Sigmoid colon (tissue), 7 donors: ENCODE results near the gene ACAN. TPM values are rescaled to one million over a fixed set of nuclear protein-coding genes. Genes with fewer than 3 reads are reported as not detected.

ENCODE experiments used
- DNase-seq: peaks from one replicate; pipeline ENCODE4 v3.0.0-alpha.2; 2019
- H3K27ac ChIP-seq, 4 donors: fragments of 200-600 bp; sonication (generic); one replicate each; pipeline ENCODE4 v1.5.1; 2016 to 2019; ENCODE audit warnings: mild to moderate bottlenecking in 1 of 4
- H3K27me3 ChIP-seq, 3 donors: fragments of 200-600 bp; sonication (generic); one replicate each; pipeline ENCODE4 v1.5.1; 2019; ENCODE audit warnings: mild to moderate bottlenecking in 1 of 3
- H3K36me3 ChIP-seq, 4 donors: fragments of 200-600 bp; sonication (generic); one replicate each; pipeline ENCODE4 v1.5.1; 2016 to 2019
- H3K4me1 ChIP-seq, 4 donors: fragments of 200-600 bp; sonication (generic); one replicate each; pipeline ENCODE4 v1.5.1; 2017 to 2019
- H3K4me3 ChIP-seq, 4 donors: fragments of 200-600 bp; sonication (generic); one replicate each; pipeline ENCODE4 v1.5.1; 2017 to 2019; ENCODE audit warnings: mild to moderate bottlenecking in 2 of 4, moderate library complexity in 1 of 4
- H3K9me3 ChIP-seq, 4 donors: fragments of 200-600 bp in 3 of 4; sonication (generic) in 3 of 4; one replicate each; pipeline versions ENCODE4 v1.5.1 to v1.6.1; 2013 to 2019
- CTCF ChIP-seq, 4 experiments: fragments of 450-650 bp in 3 of 4; fragments of 200-600 bp in 1 of 4; IDR thresholded peaks; one replicate each; pipeline ENCODE4 v1.5.1; 2016 to 2019; ENCODE audit warnings: antibody characterized with exemption in 4 of 4, mild to moderate bottlenecking in 3 of 4, moderate library complexity in 2 of 4
- EP300 ChIP-seq, 4 donors: sonication (generic); formaldehyde crosslinking; IDR thresholded peaks; one replicate each; pipeline ENCODE4 v1.6.1; 2017; ENCODE audit warnings: antibody characterized with exemption in 4 of 4
- POLR2A ChIP-seq, 2 donors: fragments of 450-650 bp; IDR thresholded peaks; one replicate each; pipeline ENCODE4 v1.6.1; 2016; ENCODE audit warnings: antibody characterized with exemption in 2 of 2, mild to moderate bottlenecking in 2 of 2, moderate library complexity in 2 of 2
- POLR2AphosphoS5 ChIP-seq, 4 donors: sonication (generic); formaldehyde crosslinking; IDR thresholded peaks; one replicate each; pipeline ENCODE4 v1.6.1; 2017; ENCODE audit warnings: antibody characterized with exemption in 4 of 4
- WGBS, 2 donors: extraction: QIAGEN DNeasy Blood & Tissue Kit; methylation state at CpG; one replicate each; pipeline ENCODE4 v1.1.7; 2013; 5-methylcytosine and 5-hydroxymethylcytosine counted together
- intact Hi-C: fragments of 100-400 bp; cut with DNase I; formaldehyde crosslinking; loops from one replicate; pipeline ENCODE4 v1.15.1; 2023
- polyA plus RNA-seq, 3 donors: library from polyadenylated mRNA; stranded (reverse); fragments of 200-250 nt; gene quantifications; one replicate each; pipeline ENCODE4 v1.2.3, GENCODE V29; 2013
- total RNA-seq, 4 donors: library from RNA; depleted of rRNA; stranded (reverse); fragments of >200 nt; gene quantifications; one replicate each; pipeline ENCODE4 v1.1.0, GENCODE V29; 2016
- donor health status: healthy with polysubstance abuse.
- donor health status: Bipolar disorder and iron deficiency.
- donor health status: healthy.

ACAN gene
- total and polyA plus RNA-seq, 7 donors, result 0.17 to 0.36 TPM; not detected in 5

- Histone ChIP-seq H3K4me1 (peaks cover 0 to 11% (median 7%) of the 10 kb centered on the region in 4 donors), H3K4me3 (no peak overlapping the region), H3K27me3 (no peaks in the 10 kb centered on the region), H3K9me3 (no peaks in the 10 kb centered on the region), H3K27ac (peak overlapping the region in 1 of 4 donors; percentile 33), H3K36me3 (peaks cover 0 to 38% (median 0%) of the 10 kb centered on the region in 4 donors)
- intact Hi-C loops, result loop anchor here (1.0 kb wide), 1 partner anchor 113 kb away; no protein-coding TSS in a partner anchor
- DNase-seq, result peak; percentile 46
- no peak for TF ChIP-seq CTCF (IDR thresholded peaks at IDR 0.05)
- no peak for TF ChIP-seq POLR2A (IDR thresholded peaks at IDR 0.05)
- TF ChIP-seq POLR2AphosphoS5 (IDR thresholded peaks at IDR 0.05), result no peak
- no peak for TF ChIP-seq EP300 (IDR thresholded peaks at IDR 0.05)
- 46 to 68% methylated on average over 2 of the region's 2 CpGs for WGBS, 2 donors
These were observed 101.0 kb downstream of the ACAN start for GRCh38 chr15:88904257-88904623.

GRCh38 chr15:88904624-88905327, 101.5 kb downstream of the ACAN start:
- intact Hi-C loops, result loop anchor here (1.0 kb wide), 1 partner anchor 113 kb away; no protein-coding TSS in a partner anchor
- peak; percentile 83 for DNase-seq
- Histone ChIP-seq H3K27ac (peak overlapping the region in 1 of 4 donors; percentile 33), H3K4me1 (peaks cover 0 to 15% (median 7%) of the 10 kb centered on the region in 4 donors), H3K36me3 (peaks cover 0 to 43% (median 0%) of the 10 kb centered on the region in 4 donors), H3K27me3 (no peaks in the 10 kb centered on the region), H3K9me3 (no peaks in the 10 kb centered on the region), H3K4me3 (no peak overlapping the region)
- no peak for TF ChIP-seq POLR2A (IDR thresholded peaks at IDR 0.05)
- no peak for TF ChIP-seq EP300 (IDR thresholded peaks at IDR 0.05)
- no peak for TF ChIP-seq POLR2AphosphoS5 (IDR thresholded peaks at IDR 0.05)
- TF ChIP-seq CTCF (IDR thresholded peaks at IDR 0.05), result peak; percentile 80 to 100 (median 92)
- WGBS, 2 donors, result 6 to 26% methylated on average over 10 of the region's 10 CpGs

- peak; percentile 55 for DNase-seq
- Histone ChIP-seq H3K4me3 (no peak overlapping the region), H3K9me3 (no peaks in the 10 kb centered on the region), H3K36me3 (peaks cover 0 to 44% (median 0%) of the 10 kb centered on the region in 4 donors), H3K4me1 (peaks cover 0 to 15% (median 7%) of the 10 kb centered on the region in 4 donors), H3K27me3 (no peaks in the 10 kb centered on the region), H3K27ac (peak overlapping the region in 1 of 4 donors; percentile 33)
- TF ChIP-seq EP300 (IDR thresholded peaks at IDR 0.05), result no peak
- no peak for TF ChIP-seq POLR2A (IDR thresholded peaks at IDR 0.05)
- TF ChIP-seq CTCF (IDR thresholded peaks at IDR 0.05), result no peak
- TF ChIP-seq POLR2AphosphoS5 (IDR thresholded peaks at IDR 0.05), result no peak
- 81 to 87% methylated on average over 11 of the region's 11 CpGs for WGBS, 2 donors
- intact Hi-C loops, result no loop called here
These were observed 102.3 kb downstream of the ACAN start for GRCh38 chr15:88905576-88905975.

GRCh38 chr15:88906130-88906529, 102.9 kb downstream of the ACAN start:
- TF ChIP-seq EP300 (IDR thresholded peaks at IDR 0.05), result no peak
- TF ChIP-seq POLR2A (IDR thresholded peaks at IDR 0.05), result no peak
- TF ChIP-seq CTCF (IDR thresholded peaks at IDR 0.05), result no peak
- no peak for TF ChIP-seq POLR2AphosphoS5 (IDR thresholded peaks at IDR 0.05)
- H3K9me3 ChIP-seq, result no peaks in the 10 kb centered on the region
- no peaks in the 10 kb centered on the region for H3K27me3 ChIP-seq
- peaks cover 0 to 44% (median 0%) of the 10 kb centered on the region in 4 donors for H3K36me3 ChIP-seq
- no peak overlapping the region for H3K27ac ChIP-seq
- no peak for DNase-seq
- no peak overlapping the region for H3K4me3 ChIP-seq
- H3K4me1 ChIP-seq, result peaks cover 0 to 15% (median 7%) of the 10 kb centered on the region in 4 donors
- 93 to 96% methylated on average over 1 of the region's 1 CpG for WGBS, 2 donors
- intact Hi-C loops, result no loop called here
